ENCODE data around the gene MTAP. TPM values are rescaled to one million over a fixed set of nuclear protein-coding genes. Genes with fewer than 3 reads are reported as not detected.

Gene MTAP
- total RNA-seq, 1 experiment from 2014 or later = 84.3 TPM

DNA sequence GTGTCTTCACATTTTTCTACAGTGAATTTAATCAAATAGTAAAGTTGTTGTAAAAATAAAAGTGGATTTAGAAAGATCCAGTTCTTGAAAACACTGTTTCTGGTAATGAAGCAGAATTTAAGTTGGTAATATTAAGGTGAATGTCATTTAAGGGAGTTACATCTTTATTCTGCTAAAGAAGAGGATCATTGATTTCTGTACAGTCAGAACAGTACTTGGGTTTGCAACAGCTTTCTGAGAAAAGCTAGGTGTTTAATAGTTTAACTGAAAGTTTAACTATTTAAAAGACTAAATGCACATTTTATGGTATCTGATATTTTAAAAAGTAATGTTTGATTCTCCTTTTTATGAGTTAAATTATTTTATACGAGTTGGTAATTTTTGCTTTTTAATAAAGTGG lies 60.4 kb downstream of the MTAP start:
- no peak overlapping the region for H3K4me3 Mint-ChIP-seq
- no peak overlapping the region for H3K27ac Mint-ChIP-seq
- H3K27me3 Mint-ChIP-seq (ENCODE audit: low read depth) = no peaks in the 10 kb centered on the region
- ATAC-seq = no peak
- H3K4me1 Mint-ChIP-seq = no peaks in the 10 kb centered on the region
- ChIA-PET CTCF (no interaction called here), POLR2A (no interaction called here)
- peaks cover 80% of the 10 kb centered on the region for H3K36me3 Mint-ChIP-seq
- H3K9me3 Mint-ChIP-seq = no peaks in the 10 kb centered on the region
- DNase-seq (ENCODE audit: low spot score) = no peak
- TF ChIP-seq, protein P1, sequence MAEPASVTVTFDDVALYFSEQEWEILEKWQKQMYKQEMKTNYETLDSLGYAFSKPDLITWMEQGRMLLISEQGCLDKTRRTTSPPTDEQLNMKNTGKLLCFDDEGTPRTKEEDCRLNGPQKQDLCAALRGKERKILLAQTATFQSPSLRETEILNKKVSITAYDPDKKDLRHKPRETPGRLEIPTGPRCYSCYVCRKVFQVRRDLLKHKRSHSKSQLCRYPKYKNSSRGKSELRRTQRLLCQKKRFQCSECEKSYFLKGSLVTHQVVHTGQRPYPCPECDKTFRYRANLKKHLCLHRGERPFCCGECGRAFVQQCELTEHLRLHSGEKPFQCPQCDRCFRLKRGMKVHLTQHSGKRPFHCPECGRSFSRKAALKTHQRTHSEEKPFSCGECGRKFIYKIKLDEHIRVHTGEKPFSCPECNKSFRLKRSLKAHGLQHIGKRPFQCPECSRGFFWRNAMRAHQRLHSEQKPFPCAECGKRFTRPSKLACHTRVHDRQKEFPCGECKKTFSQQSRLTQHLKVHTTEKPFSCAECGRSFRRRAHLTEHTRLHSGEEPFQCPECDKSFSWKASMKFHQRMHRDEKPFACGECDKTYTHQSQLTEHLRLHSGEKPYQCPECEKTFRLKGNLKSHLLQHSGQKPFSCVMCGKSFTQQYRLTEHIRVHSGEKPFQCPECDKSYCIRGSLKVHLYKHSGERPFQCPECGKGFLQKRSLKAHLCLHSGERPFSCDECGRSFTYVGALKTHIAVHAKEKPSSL (CRISPR knock-in tag; conservative IDR thresholded peaks at IDR 0.05) = no peak
- TF ChIP-seq FOXK1 (CRISPR knock-in tag; IDR thresholded peaks at IDR 0.05) (no peak), NR1H2 (CRISPR knock-in tag; IDR thresholded peaks at IDR 0.05) (no peak), RORB (CRISPR knock-in tag; IDR thresholded peaks at IDR 0.05) (no peak), ZNF138 (CRISPR knock-in tag; conservative IDR thresholded peaks at IDR 0.05) (no peak), ZNF671 (CRISPR knock-in tag; IDR thresholded peaks at IDR 0.05) (no peak), ZNF423 (CRISPR knock-in tag; IDR thresholded peaks at IDR 0.05) (no peak)
- TF ChIP-seq, protein P2, sequence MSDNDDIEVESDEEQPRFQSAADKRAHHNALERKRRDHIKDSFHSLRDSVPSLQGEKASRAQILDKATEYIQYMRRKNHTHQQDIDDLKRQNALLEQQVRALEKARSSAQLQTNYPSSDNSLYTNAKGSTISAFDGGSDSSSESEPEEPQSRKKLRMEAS (CRISPR knock-in tag; IDR thresholded peaks at IDR 0.05) = no peak
- TF ChIP-seq, protein P3, sequence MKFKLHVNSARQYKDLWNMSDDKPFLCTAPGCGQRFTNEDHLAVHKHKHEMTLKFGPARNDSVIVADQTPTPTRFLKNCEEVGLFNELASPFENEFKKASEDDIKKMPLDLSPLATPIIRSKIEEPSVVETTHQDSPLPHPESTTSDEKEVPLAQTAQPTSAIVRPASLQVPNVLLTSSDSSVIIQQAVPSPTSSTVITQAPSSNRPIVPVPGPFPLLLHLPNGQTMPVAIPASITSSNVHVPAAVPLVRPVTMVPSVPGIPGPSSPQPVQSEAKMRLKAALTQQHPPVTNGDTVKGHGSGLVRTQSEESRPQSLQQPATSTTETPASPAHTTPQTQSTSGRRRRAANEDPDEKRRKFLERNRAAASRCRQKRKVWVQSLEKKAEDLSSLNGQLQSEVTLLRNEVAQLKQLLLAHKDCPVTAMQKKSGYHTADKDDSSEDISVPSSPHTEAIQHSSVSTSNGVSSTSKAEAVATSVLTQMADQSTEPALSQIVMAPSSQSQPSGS (CRISPR knock-in tag; IDR thresholded peaks at IDR 0.05; ENCODE audit: borderline replicate concordance, low read depth) = no peak

DNA sequence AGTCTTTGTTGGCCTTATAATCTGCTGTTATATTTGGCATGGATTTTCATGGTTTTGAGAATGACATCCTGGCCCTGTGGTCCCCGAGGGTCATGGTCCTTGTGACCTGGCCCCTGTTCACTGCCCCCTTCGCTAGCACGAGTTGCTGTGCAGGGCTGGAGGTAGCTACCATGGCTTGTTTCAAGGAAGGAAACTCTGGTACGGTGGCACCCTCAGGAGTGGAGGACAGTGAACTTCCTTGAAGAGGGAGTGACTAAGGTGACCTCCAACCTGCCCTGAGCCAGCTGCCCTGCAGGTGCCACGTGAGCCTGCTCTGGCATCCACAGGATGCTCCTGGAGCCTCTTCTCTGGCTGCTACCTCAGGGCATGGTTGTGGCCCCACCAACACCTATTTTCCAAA lies 62.1 kb downstream of the MTAP start:
- Mint-ChIP-seq H3K4me3 (no peak overlapping the region), H3K27ac (no peak overlapping the region), H3K9me3 (no peaks in the 10 kb centered on the region), H3K36me3 (peaks cover 65% of the 10 kb centered on the region), H3K27me3 (ENCODE audit: low read depth) (no peaks in the 10 kb centered on the region), H3K4me1 (no peaks in the 10 kb centered on the region)
- DNase-seq (ENCODE audit: low spot score) = no peak
- no peak for ATAC-seq
- ChIA-PET POLR2A (no interaction called here), CTCF (no interaction called here)
- TF ChIP-seq ZNF232 (CRISPR knock-in tag; IDR thresholded peaks at IDR 0.05) = no peak
- TF ChIP-seq PRRX2 (CRISPR knock-in tag; IDR thresholded peaks at IDR 0.05) = no peak
- no peak for TF ChIP-seq FOXK1 (CRISPR knock-in tag; IDR thresholded peaks at IDR 0.05)
- no peak for TF ChIP-seq SMAD3 (CRISPR knock-in tag; IDR thresholded peaks at IDR 0.05; ENCODE audit: borderline replicate concordance)
- no peak for TF ChIP-seq ZNF263 (CRISPR knock-in tag; IDR thresholded peaks at IDR 0.05; ENCODE audit: low read depth)
- TF ChIP-seq, protein P4, sequence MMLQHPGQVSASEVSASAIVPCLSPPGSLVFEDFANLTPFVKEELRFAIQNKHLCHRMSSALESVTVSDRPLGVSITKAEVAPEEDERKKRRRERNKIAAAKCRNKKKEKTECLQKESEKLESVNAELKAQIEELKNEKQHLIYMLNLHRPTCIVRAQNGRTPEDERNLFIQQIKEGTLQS (CRISPR knock-in tag; conservative IDR thresholded peaks at IDR 0.05) = no peak
- no peak for TF ChIP-seq RELA (CRISPR knock-in tag; IDR thresholded peaks at IDR 0.05; ENCODE audit: borderline replicate concordance)
- no peak for TF ChIP-seq ESRRA (CRISPR knock-in tag; IDR thresholded peaks at IDR 0.05; ENCODE audit: borderline replicate concordance)
- TF ChIP-seq, protein P5, sequence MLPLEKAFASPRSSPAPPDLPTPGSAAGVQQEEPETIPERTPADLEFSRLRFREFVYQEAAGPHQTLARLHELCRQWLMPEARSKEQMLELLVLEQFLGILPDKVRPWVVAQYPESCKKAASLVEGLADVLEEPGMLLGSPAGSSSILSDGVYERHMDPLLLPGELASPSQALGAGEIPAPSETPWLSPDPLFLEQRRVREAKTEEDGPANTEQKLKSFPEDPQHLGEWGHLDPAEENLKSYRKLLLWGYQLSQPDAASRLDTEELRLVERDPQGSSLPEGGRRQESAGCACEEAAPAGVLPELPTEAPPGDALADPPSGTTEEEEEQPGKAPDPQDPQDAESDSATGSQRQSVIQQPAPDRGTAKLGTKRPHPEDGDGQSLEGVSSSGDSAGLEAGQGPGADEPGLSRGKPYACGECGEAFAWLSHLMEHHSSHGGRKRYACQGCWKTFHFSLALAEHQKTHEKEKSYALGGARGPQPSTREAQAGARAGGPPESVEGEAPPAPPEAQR (CRISPR knock-in tag; IDR thresholded peaks at IDR 0.05) = no peak
- TF ChIP-seq, protein P6, sequence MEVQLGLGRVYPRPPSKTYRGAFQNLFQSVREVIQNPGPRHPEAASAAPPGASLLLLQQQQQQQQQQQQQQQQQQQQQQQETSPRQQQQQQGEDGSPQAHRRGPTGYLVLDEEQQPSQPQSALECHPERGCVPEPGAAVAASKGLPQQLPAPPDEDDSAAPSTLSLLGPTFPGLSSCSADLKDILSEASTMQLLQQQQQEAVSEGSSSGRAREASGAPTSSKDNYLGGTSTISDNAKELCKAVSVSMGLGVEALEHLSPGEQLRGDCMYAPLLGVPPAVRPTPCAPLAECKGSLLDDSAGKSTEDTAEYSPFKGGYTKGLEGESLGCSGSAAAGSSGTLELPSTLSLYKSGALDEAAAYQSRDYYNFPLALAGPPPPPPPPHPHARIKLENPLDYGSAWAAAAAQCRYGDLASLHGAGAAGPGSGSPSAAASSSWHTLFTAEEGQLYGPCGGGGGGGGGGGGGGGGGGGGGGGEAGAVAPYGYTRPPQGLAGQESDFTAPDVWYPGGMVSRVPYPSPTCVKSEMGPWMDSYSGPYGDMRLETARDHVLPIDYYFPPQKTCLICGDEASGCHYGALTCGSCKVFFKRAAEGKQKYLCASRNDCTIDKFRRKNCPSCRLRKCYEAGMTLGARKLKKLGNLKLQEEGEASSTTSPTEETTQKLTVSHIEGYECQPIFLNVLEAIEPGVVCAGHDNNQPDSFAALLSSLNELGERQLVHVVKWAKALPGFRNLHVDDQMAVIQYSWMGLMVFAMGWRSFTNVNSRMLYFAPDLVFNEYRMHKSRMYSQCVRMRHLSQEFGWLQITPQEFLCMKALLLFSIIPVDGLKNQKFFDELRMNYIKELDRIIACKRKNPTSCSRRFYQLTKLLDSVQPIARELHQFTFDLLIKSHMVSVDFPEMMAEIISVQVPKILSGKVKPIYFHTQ (CRISPR knock-in tag; IDR thresholded peaks at IDR 0.05) = no peak
- no peak for TF ChIP-seq CREB1 (CRISPR knock-in tag; IDR thresholded peaks at IDR 0.05)
